Breast epithelium (tissue), 4 donors: ENCODE measurements around the gene IRF2BPL. TPM values are rescaled to one million over a fixed set of nuclear protein-coding genes. Genes with fewer than 3 reads are reported as not detected.

Source experiments
- DNase-seq, 2 donors: peaks; one replicate each; pipeline ENCODE4 v3.0.0-alpha.2; 2019; ENCODE audit warnings: low spot score in 2 of 2
- H3K27ac ChIP-seq, 2 donors: fragments of 200-600 bp; sonication (generic) in 1 of 2; one replicate each; pipeline ENCODE4 v1.5.1; 2016 to 2019; ENCODE audit warnings: mild to moderate bottlenecking in 1 of 2
- H3K27me3 ChIP-seq, 2 donors: fragments of 200-600 bp; sonication (generic) in 1 of 2; one replicate each; pipeline versions ENCODE4 v1.5.1 to v1.6.0; 2017 to 2019; ENCODE audit warnings: control low read depth in 1 of 2, mild to moderate bottlenecking in 1 of 2
- H3K36me3 ChIP-seq: fragments of 200-600 bp; one replicate; pipeline ENCODE4 v1.5.1; 2019
- H3K4me1 ChIP-seq, 2 donors: fragments of 200-600 bp; sonication (generic); one replicate each; pipeline ENCODE4 v1.5.1; 2016 to 2019; ENCODE audit warnings: control low read depth in 1 of 2
- H3K4me3 ChIP-seq, 3 donors: fragments of 200-600 bp; sonication (generic); 1 replicate in 2 of 3; 2 replicates in 1 of 3; pipeline ENCODE4 v1.5.1; 2016 to 2019; ENCODE audit warnings: mild to moderate bottlenecking in 3 of 3, moderate library complexity in 2 of 3
- H3K9me3 ChIP-seq, 2 donors: fragments of 200-600 bp; sonication (generic) in 1 of 2; one replicate each; pipeline ENCODE4 v1.5.1; 2016 to 2019; ENCODE audit warnings: control low read depth in 1 of 2
- POLR2A ChIP-seq: fragments of 450-650 bp; IDR thresholded peaks from one replicate; pipeline ENCODE4 v1.6.1; 2016; ENCODE audit warnings: antibody characterized with exemption, mild to moderate bottlenecking, moderate library complexity
- POLR2AphosphoS5 ChIP-seq, 3 donors: sonication (generic); formaldehyde crosslinking; IDR thresholded peaks; one replicate each; pipeline ENCODE4 v1.6.1; 2017; ENCODE audit warnings: antibody characterized with exemption in 3 of 3
- intact Hi-C: fragments of 100-400 bp; cut with DNase I; formaldehyde crosslinking; loops from one replicate; pipeline ENCODE4 v1.15.1; 2023; ENCODE audit warnings: low total_unique reads
- total RNA-seq, 3 donors: library from RNA; depleted of rRNA; stranded (reverse); fragments of >200 nt; gene quantifications; one replicate each; pipeline ENCODE4 v1.1.0, GENCODE V29; 2016
- TF ChIP-seq, protein P1 (sequence below), 3 donors: fragments of 450-650 bp; IDR thresholded peaks; one replicate each; pipeline ENCODE4 v1.5.1; 2016 to 2017; ENCODE audit warnings: antibody characterized with exemption in 3 of 3, mild to moderate bottlenecking in 3 of 3, moderate library complexity in 3 of 3

Gene IRF2BPL
- total RNA-seq, 3 donors from 2014 or later = 39.5 to 76.5 (median 47.2) TPM

DNA sequence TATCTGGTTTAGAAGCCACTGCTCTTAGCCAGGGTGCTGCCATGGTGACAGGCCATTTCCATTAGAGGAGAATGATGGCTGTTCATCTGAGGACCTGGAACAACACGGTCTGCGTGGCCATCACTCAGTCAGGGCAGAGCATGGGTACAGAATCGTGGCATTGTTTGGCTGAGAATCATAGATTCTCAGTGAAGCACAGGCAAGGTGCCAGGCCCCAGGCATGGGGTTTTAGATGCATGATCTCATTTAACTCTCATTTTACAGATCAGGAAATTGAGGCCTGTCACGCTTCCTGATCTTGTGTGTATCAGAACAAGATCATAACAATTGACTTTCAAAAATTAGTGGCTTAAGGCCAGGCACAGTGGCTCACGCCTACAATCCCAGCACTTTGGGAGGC, 26.8 kb upstream of the IRF2BPL start:
- peaks cover 5 to 7% of the 10 kb centered on the region in 2 donors for H3K4me1 ChIP-seq
- no peaks in the 10 kb centered on the region for H3K36me3 ChIP-seq
- H3K4me3 ChIP-seq = no peak overlapping the region
- peak overlapping the region; percentile 21 to 26 for H3K27ac ChIP-seq
- DNase-seq = no peak
- TF ChIP-seq POLR2AphosphoS5 (IDR thresholded peaks at IDR 0.05) = no peak
- TF ChIP-seq POLR2A = no peak
- TF ChIP-seq, protein P1, sequence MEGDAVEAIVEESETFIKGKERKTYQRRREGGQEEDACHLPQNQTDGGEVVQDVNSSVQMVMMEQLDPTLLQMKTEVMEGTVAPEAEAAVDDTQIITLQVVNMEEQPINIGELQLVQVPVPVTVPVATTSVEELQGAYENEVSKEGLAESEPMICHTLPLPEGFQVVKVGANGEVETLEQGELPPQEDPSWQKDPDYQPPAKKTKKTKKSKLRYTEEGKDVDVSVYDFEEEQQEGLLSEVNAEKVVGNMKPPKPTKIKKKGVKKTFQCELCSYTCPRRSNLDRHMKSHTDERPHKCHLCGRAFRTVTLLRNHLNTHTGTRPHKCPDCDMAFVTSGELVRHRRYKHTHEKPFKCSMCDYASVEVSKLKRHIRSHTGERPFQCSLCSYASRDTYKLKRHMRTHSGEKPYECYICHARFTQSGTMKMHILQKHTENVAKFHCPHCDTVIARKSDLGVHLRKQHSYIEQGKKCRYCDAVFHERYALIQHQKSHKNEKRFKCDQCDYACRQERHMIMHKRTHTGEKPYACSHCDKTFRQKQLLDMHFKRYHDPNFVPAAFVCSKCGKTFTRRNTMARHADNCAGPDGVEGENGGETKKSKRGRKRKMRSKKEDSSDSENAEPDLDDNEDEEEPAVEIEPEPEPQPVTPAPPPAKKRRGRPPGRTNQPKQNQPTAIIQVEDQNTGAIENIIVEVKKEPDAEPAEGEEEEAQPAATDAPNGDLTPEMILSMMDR (IDR thresholded peaks at IDR 0.05) = no peak
- H3K9me3 ChIP-seq = no peaks in the 10 kb centered on the region
- intact Hi-C loops = loop anchor here (10.0 kb wide), 1 partner anchor 141 kb away; no protein-coding TSS in a partner anchor
- no peaks in the 10 kb centered on the region for H3K27me3 ChIP-seq

DNA sequence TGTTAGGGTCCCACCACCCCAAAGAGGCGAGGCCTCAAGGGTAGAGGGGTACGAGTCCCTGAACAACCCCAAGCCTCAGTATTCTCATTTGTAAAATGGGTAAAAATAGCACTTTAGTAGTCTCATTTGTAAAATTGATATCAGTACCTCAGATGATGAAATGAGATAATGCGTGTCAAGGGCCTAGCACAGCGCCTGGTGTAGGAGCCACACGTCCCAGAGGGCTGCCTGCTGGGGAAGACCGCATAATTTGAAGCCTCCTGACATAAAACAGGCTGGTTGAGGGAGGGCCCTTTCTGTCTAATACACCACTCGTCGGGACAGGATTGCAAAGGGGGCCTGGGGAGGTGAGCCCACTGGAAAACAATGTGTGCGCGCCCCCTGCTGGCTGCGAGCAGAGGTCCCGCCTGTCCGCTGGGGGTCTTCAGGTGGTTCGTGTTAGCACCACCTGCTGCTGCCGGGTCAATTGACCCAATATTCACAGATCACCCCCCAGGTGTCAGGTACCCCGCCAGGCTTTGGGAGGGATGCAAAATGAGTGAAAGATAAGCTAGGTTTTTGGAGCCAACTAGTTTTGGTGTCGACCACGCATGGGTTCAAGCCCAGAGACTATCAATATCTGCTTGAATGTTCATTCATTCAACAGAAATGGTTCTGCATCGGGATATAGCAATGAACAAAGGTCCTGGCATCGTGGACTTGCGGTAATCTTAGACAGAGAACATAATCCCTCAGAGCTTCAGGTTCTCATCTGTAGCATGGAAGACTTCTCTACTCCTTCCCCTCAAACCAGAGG, 24.7 kb upstream of the IRF2BPL start:
- Histone ChIP-seq H3K27ac (peak overlapping the region; percentile 82 to 91), H3K36me3 (no peaks in the 10 kb centered on the region), H3K9me3 (no peaks in the 10 kb centered on the region), H3K4me3 (no peak overlapping the region), H3K27me3 (no peaks in the 10 kb centered on the region), H3K4me1 (peaks cover 5 to 7% of the 10 kb centered on the region in 2 donors)
- peak in 1 of 2 donors; percentile 63 for DNase-seq
- peak in 1 of 3 donors; percentile 24 for TF ChIP-seq POLR2AphosphoS5 (IDR thresholded peaks at IDR 0.05)
- no peak for TF ChIP-seq POLR2A
- TF ChIP-seq, protein P1 (IDR thresholded peaks at IDR 0.05) = peak; percentile 61 to 91 (median 91)
- intact Hi-C loops = loop anchor here (10.0 kb wide), 1 partner anchor 138 kb away; no protein-coding TSS in a partner anchor

DNA sequence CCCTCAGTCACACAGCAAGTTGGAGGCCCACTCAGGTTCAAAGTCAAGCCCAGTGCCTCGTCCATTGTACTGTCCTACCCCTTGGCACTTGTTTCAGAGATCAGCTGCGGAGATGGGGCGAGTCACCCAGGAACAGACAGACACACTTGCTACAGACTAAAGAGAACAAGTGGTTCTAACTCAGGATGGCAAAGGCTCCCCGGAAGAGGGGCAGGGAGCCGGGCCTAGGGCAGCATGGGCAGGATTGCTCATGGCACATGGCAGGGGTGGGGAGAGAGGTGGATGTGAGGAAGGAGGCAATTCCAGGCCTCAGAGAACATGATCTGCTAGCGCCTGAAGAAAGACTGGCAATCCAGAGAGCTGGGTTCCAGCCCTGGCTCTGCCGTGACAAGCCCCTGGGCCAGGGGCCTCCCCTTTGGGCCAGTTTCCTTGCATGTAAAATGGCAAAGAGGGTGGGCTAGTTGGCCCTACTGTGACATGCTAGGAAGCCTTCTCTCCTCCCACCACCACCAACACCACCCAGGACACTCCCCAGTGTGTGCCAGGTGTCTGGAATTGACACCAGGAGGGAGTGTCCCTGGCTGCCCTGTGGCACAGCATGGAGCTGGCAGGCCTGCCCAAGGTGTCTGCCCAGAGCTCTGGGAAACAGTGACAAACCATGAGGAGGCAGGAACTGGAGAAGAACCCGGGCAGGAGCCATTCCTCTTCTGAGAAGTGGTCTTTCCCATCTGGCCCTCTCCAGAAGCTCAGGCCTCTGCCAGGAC, 24.0 kb upstream of the IRF2BPL start:
- H3K27ac ChIP-seq = peak overlapping the region; percentile 82 to 91
- no peaks in the 10 kb centered on the region for H3K27me3 ChIP-seq
- peak in 1 of 2 donors; percentile 51 for DNase-seq
- TF ChIP-seq POLR2A (no peak), POLR2AphosphoS5 (IDR thresholded peaks at IDR 0.05) (no peak)
- TF ChIP-seq, protein P1 (IDR thresholded peaks at IDR 0.05) = no peak
- intact Hi-C loops = loop anchor here (10.0 kb wide), 1 partner anchor 138 kb away; no protein-coding TSS in a partner anchor
- no peaks in the 10 kb centered on the region for H3K36me3 ChIP-seq
- H3K4me1 ChIP-seq = peaks cover 5 to 7% of the 10 kb centered on the region in 2 donors
- no peak overlapping the region for H3K4me3 ChIP-seq
- no peaks in the 10 kb centered on the region for H3K9me3 ChIP-seq

DNA sequence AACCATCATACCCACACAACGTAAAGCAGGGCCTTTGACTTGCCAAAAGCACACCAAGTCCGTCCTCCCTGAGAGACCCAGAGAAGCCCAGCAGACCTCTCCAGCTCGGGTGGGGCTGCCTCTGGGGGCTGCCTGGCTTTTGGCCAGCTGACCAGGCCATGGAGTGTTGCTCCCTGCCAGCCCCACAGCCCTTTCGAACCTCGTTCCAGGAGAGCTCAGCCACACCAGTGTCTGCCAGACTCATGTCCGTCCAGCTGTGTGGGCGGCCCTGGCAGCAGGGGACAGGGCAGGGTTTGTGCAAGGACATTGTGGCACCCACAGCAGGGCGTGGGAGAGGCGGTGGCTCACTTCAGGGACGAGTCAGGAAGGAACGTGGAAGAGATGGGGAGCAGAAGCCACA, 22.6 kb upstream of the IRF2BPL start:
- TF ChIP-seq, protein P1 (IDR thresholded peaks at IDR 0.05) = no peak
- TF ChIP-seq POLR2A = no peak
- peak in 2 of 3 donors; percentile 13 to 68 for TF ChIP-seq POLR2AphosphoS5 (IDR thresholded peaks at IDR 0.05)
- Histone ChIP-seq H3K36me3 (no peaks in the 10 kb centered on the region), H3K4me1 (peaks cover 7 to 12% of the 10 kb centered on the region in 2 donors), H3K4me3 (peak overlapping the region in 1 of 3 donors; percentile 11), H3K27me3 (no peaks in the 10 kb centered on the region), H3K27ac (peak overlapping the region; percentile 82 to 91), H3K9me3 (no peaks in the 10 kb centered on the region)
- intact Hi-C loops = loop anchor here (10.0 kb wide), 1 partner anchor 136 kb away; no protein-coding TSS in a partner anchor
- peak in 1 of 2 donors; percentile 90 for DNase-seq
